ENCODE results near the gene CACNA1G. TPM values are rescaled to one million over a fixed set of nuclear protein-coding genes. Genes with fewer than 3 reads are reported as not detected.

Gene CACNA1G
- total and polyA plus RNA-seq, 9 of the 15 experiments (the other 6 are each of a cell fraction or from before 2014, with no cell fraction given) = 0.01 TPM; not detected in 8

GRCh38 chr17:50640686-50641351 lies 80.3 kb downstream of the CACNA1G start (continued):
- TF ChIP-seq PCBP1 (IDR thresholded peaks at IDR 0.05; ENCODE audit: low read depth, low read length, poor library complexity, severe bottlenecking) (no peak), SPI1 (IDR thresholded peaks at IDR 0.05; ENCODE audit: borderline replicate concordance, low read depth, low read length) (peak; percentile 35; the same call in 1 of the 2 replicates), AFF4 (CRISPR knock-in tag; IDR thresholded peaks at IDR 0.05) (no peak), ZKSCAN8 (CRISPR knock-in tag; IDR thresholded peaks at IDR 0.05) (no peak), GTF2F1 (IDR thresholded peaks at IDR 0.05; ENCODE audit: low read depth, low read length) (no peak), ZBTB2 (IDR thresholded peaks at IDR 0.05) (no peak), TFAM (CRISPR knock-in tag; conservative IDR thresholded peaks at IDR 0.05) (no peak), GTF2E2 (tag; IDR thresholded peaks at IDR 0.05) (no peak), SRSF3 (IDR thresholded peaks at IDR 0.05; ENCODE audit: insufficient read depth, low read length) (no peak), ZNF561 (CRISPR knock-in tag; conservative IDR thresholded peaks at IDR 0.05) (no peak), NCOA1 (IDR thresholded peaks at IDR 0.05; ENCODE audit: low read depth) (no peak), ZNF347 (CRISPR knock-in tag; IDR thresholded peaks at IDR 0.05; ENCODE audit: low read depth) (no peak), HDGF (IDR thresholded peaks at IDR 0.05) (no peak), STAT5B (CRISPR knock-in tag; IDR thresholded peaks at IDR 0.05) (no peak), SP1 (CRISPR knock-in tag; IDR thresholded peaks at IDR 0.05) (no peak), NBN (IDR thresholded peaks at IDR 0.05; ENCODE audit: low read depth) (no peak), FOXM1 (IDR thresholded peaks at IDR 0.05; ENCODE audit: low read depth) (peak; percentile 34; the same call in 1 of the 2 replicates), FOXM1 (CRISPR knock-in tag; IDR thresholded peaks at IDR 0.05; ENCODE audit: low read depth) (no peak), PML (IDR thresholded peaks at IDR 0.05; ENCODE audit: low read length) (no peak), ZKSCAN1 (IDR thresholded peaks at IDR 0.05; ENCODE audit: low read depth, low read length) (no peak), KLF16 (IDR thresholded peaks at IDR 0.05) (no peak), ZNF780A (CRISPR knock-in tag; IDR thresholded peaks at IDR 0.05) (no peak), NCOA6 (IDR thresholded peaks at IDR 0.05) (no peak)
- TF ChIP-seq, protein P1, sequence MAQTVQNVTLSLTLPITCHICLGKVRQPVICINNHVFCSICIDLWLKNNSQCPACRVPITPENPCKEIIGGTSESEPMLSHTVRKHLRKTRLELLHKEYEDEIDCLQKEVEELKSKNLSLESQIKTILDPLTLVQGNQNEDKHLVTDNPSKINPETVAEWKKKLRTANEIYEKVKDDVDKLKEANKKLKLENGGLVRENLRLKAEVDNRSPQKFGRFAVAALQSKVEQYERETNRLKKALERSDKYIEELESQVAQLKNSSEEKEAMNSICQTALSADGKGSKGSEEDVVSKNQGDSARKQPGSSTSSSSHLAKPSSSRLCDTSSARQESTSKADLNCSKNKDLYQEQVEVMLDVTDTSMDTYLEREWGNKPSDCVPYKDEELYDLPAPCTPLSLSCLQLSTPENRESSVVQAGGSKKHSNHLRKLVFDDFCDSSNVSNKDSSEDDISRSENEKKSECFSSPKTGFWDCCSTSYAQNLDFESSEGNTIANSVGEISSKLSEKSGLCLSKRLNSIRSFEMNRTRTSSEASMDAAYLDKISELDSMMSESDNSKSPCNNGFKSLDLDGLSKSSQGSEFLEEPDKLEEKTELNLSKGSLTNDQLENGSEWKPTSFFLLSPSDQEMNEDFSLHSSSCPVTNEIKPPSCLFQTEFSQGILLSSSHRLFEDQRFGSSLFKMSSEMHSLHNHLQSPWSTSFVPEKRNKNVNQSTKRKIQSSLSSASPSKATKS (CRISPR knock-in tag; IDR thresholded peaks at IDR 0.05) = no peak
